HG02678 (cell line): Measurements from ENCODE around the gene EPB41L4B.
"Not testable (repeated sequence)": the region's sequence is repeated elsewhere in the genome, so short reads cannot be mapped to it uniquely, and the experiment has no call there.

Experiments
- ATAC-seq: cut with Tn5 transposase; IDR thresholded peaks from one replicate; pipeline ENCODE4 v1.9.1; 2021; ENCODE audit warnings: mild to moderate bottlenecking, moderate library complexity; ENCODE audit not compliant: unreplicated experiment

Gene EPB41L4B

DNA sequence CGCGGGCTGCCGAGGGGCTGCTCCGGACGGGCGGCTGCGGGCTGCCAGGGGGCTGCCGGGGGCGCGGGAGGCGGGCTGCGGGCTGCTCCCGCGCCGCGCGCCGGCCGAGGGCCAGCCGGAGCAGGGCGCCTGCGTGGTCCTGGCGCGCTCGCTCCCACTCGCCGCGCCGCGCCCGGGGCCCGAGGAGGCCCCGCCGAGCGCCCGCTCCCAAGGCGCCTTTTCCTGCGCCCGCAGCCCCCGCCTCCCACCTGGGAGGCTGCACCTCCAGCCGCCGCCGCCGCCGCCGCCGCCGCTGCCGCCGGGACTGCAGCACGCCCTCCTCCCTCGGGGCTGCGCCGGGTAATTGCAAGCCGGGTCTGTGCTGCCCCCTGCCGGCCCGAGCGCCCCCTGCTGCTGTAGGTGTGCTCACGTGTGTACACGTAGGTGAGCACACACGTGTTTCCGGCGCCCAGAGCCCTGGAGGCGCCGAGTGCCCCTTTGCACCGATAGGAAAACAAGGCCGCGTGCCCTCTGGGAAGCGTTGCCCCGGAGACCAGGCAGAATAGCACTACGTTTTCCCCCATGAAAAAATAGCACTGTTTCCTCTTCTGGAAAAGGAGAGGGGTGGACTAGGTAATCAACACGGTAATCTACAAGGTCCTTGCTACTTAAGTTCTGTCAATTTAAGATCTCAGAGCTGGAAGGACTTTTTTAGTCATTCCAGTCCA lies at the start of gene EPB41L4B:
TSS of gene EPB41L4B (minus strand) at position 318 of the 707 bp plus-strand sequence. CDS start 613 bp downstream, outside the sequence.
- ATAC-seq, result peak; percentile 97

DNA sequence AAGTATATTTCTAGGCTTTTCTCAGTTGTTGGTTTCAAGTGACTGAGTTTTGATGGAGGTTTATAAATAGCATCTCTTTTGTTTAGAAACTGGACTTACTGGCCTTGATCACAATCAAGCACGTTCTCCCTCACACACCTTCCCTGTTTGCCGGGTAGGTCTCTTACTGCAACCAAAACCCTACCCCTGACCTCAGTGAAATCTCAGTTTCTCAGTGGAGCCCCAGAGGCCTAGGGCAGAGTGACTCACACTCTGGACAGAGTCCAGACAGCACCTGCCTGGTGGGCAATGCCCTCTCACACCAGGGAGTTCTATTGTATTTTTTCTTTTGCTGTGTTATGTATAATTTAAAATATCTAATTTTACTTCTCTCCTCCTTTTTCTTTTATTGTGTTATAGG lies 48.4 kb upstream of the EPB41L4B start:
- peak; percentile 68 for ATAC-seq

DNA sequence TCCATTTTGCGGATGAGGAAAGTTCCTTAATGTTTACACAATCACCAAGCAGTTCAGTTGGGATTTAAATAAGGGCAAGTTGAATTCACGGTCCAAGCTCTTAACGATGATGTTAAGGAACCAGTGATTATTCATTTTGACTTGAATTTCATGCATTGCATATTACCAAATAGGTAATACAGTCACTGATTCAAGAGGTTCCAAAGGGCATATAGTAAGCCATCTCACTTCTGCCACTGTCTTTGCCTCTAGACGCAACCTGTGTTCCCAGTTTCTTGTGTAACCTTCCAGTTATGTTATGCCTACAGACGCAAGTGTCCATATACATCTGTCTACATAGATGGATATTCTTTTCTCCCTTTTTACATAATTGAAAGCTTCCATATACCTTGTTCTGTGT lies 39.9 kb upstream of the EPB41L4B start:
- no peak for ATAC-seq

DNA sequence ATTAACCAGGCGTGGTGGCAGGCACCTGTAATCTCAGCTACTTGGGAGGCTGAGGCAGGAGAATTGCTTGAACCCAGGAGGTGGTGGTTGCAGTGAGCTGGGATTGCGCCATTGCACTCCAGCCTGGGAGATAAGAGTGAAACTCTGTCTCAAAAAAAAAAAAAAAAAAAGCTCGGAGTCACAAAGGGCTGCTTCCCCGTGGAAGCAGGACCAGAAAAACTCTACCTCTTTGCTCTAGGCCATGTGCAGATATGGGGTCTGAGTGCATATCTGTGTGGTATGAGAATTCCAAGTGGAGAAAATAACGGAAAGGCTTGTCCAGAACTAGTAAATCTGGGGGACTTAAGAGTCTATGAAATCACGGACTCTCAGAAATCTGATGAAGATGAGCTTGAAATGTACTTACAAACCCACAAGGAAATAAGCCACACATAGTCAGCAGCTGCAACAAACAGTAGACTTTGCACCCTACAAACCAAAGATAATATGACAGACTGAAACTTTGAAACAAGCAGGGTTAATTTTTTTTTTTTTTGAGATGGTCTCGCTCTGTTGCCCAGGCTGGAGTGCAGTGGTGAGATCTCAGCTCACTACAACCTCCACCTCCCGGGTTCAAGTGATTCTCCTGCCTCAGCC lies 38.2 kb upstream of the EPB41L4B start:
- not testable (repeated sequence) for ATAC-seq

DNA sequence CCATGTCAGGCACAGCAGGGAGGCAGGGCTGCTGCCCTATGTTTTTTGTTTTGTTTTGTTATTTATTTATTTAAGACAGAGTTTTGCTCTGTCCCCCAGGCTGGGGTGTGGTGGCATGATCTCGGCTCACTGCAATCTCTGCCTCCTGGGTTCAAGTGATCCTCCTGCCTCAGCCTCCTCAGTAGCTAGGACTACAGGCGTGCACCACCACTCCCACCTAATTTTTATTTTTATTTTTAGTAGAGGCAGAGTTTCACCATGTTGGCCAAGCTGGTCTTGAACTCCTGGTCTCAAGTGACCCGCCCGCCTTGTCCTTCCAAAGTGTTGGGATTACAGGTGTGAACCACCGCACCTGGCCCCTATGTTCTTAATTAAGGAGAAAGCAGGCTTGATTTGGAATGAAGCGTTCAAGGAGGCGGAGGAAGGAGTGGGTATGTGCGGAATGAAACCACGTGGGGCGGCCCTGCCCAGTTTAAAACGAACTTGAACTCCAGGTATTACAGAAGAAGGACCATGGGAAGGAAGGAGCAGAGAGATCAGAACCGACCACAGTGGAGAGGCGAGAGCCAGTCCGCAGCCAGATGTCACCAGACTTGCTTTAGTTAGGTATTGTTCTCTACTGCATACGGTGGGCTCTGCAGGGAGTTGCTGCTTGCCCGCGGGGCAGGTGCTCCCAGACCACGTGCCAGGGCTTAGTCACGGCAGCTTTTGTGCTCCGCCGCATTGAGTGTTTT lies 34.9 kb upstream of the EPB41L4B start:
- no peak for ATAC-seq

DNA sequence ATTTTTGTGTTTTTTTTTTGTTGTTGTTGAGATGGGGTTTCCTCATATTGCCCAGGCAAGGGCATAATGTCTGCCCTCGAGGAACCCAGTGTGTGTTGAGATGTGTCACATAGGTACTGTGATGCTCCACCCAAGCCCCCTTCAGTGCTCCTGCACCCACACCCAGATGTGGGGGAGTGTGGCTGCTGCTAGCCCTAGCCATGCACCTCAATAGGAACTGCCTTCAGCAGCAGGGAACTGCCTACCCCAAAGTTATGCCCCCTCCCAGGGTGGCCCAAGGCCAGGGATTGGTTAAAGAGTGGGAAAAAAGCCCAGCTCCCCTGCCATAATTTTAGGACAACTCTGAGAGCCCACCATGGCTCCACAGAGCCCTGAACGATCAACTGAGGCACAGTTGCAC lies 33.3 kb upstream of the EPB41L4B start:
- no peak for ATAC-seq

DNA sequence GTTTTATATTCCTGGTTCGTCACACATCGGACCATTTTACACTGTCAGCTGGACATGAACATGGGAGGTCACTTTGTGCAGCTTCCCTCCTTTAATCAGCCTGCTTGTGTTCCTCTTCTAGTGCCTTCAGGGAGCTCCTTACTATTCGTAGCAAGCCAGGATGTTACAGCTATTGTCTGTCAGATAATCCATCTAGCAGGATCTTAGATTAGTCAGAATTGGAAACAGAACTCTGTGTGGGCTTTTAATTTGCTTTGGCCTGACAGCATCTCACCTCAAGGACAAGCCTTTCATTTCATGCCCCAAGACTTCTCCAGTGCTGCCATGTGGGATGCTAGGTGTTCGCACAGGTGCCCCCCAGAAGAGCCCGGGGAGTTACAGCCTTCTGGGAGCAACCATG lies 30.2 kb upstream of the EPB41L4B start:
- no peak for ATAC-seq

DNA sequence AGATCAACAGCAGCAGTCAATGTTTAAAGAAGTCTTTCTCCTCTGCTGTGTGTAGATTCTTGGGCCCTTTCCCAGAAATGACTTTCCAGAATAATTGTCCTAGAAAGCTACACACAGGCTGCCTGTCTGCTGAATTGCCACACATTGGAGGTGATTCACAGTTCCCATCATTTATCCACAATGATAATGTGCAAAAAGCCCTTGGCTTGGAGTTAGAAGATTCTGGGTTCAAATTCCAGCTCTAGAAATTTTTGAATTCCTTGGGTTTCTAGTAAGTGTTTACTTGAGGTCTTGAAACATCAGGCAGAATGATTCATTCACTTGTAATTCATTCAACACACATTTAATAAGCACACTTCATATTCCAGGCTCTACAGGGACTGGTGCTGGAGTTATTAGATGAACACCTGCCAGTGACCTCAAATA lies 28.6 kb upstream of the EPB41L4B start:
- ATAC-seq, result no peak

DNA sequence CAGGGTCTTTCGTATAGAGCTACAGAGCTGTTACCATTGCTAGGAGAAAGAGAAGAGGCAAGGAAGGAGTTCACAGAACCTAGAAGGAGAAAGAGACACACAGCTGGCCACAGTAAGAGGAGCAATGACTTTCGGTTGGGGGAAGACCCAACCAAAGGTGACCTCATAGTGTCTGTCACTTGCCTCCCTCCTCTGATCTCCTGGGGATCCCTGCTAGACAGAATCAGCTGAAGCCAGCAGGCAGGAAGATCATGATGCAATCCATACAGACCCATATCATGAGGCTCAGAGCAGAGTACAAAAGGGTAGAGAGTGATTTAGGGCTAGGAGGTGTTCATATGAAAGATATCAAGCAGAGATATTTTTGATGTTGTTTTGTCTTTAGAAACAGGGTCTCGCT lies 26.0 kb upstream of the EPB41L4B start:
- ATAC-seq, result no peak

DNA sequence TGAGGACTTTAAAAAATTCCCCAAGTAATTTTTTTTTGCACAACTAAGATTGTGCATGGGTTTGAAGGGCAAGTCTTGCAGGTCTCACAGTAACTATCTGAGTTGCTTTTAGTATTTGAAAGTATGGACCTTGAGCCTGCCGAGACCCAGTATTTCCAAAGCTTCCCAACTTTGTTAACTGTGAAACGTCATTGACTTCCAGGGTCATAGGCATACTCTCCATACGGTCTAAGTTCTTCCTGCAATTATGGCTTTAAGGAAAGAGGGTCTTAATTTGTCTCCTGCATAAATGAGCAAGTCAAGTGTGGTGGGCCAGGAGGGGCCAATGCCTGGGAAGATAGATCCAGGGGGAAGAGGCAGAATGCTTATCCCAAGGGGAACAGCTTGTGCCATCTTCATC lies 24.0 kb upstream of the EPB41L4B start:
- ATAC-seq, result no peak

DNA sequence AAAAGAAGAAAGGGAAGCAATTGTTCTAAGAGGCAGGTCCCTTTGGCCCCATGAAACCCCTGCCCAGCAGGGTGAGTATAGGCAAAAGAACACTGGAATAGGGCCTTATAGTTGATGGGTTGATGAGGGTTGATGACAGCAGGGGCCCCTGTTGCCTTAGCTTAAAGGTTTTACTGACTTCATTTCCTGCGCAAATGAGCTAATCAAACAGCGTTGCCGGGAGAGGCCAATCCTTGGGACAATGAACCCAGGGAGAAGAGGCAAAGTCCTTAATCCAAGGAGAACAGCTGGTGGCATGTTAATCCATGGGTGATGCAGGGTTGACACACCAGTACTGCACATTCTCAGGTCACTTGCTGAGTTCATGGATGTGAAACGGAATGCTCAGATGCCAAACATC lies 22.0 kb upstream of the EPB41L4B start:
- ATAC-seq, result no peak

DNA sequence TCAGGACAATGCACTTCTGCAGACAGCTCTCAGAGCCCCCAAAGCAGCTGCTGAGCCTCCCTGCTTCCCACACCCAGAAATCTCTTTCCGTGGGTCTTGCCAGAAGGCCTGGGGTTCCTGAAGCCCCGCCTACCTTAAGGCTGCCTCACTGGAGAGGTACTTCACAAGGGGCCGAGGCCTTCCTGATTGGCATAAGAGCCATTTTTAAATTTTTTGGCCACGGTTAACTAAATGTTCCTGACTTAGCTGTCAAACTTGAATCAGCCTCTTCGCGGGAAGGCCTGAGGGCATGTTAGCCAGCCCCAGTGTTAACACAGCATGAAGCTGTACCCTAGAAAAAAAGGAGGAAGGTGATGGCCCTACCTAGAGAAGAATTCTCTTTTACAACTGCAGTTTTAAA lies 20.7 kb upstream of the EPB41L4B start:
- no peak for ATAC-seq

DNA sequence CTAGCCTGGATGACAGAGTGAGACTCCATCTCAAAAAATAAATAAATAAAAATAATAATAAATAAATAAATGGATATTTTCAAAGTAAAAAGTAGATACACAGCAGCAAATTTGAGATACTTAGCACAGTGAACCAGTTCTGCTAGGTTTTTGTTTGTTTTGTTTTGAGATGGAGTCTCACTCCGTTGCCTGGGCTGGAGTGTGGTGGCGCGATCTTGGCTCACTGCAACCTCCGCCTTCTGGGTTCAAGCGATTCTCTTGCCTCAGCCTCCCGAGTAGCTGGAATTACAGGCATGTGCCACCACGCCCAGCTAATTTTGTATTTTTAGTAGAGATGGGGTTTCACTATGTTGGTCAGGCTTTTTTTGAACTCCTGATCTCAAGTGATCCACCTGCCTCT lies 20.1 kb upstream of the EPB41L4B start:
- not testable (repeated sequence) for ATAC-seq

DNA sequence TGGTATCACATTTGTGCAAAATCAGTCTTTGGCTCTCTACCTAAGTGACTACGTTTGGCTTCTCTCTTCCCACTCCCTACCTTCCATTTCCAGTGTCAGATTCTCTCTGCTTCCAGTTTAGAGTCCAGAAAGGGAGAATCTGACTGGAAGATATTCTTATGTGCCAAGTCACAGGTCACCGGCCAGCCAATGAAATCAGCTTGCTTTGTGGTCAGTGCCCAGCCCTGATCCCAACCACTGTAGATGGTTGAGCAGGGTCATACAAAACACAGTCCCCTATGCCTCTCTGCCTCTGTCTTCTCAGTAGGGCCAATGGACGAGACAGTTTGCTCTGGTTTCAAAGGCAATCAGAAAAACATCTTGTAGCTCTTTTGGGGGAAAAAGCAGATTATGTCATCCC lies 15.6 kb upstream of the EPB41L4B start:
- ATAC-seq, result no peak

DNA sequence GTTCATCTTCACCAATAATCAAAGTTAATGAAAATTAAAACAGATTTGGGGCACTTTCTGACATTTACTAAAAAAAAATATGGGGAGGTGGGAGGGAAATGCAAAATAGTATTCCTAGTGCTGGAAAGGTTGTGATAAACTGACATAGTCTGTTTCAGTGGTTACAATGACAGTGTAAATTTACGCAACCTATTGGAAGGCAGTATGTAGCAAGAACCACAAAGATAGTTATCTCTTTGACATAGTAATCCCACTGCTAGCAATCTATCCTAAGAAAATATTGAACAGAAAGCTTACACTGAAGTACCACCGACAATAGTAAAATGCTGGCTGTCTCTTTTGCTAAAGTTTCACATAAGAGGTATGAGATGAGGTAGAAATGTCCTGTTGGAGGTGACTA lies 15.1 kb upstream of the EPB41L4B start:
- no peak for ATAC-seq

DNA sequence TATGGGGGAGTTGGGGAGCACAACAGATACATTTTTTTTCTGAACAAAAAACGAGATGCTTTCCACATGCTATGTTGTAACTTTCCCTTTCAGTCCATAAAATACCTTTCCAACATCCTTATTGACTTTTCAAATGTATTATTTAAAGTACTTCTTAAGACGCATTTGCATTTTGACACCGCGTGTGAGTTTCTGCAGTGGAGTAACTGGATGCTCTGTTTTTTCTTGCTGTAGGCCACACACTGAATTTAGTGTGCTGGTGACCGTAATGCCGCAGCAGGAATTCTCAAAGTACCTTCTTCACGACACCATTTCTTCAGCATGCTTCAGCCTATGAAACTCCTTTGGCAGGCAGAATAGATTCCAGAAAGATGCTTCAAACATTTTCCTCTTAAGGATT lies 14.3 kb upstream of the EPB41L4B start:
- ATAC-seq, result no peak

DNA sequence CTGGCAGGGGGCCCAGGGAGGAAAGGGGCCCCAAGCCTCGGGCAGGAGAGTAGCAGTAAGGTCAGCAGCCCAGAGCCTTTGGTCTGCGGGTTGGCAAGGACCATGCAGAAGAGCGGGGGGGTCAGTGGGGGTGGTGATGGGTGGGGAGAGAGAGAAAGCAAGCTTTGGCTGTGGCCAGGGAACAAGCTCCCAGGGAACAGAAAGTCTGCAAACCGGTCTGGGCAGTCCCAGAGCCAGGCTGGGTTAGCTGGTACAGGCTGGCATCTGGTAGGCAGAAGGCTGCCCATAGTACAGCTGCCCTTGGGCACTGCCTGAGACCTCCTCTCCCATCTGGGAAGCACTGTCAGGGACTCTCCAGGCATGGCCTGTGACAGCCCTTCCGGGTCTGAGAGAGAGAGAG lies 10.5 kb upstream of the EPB41L4B start:
- ATAC-seq, result no peak

DNA sequence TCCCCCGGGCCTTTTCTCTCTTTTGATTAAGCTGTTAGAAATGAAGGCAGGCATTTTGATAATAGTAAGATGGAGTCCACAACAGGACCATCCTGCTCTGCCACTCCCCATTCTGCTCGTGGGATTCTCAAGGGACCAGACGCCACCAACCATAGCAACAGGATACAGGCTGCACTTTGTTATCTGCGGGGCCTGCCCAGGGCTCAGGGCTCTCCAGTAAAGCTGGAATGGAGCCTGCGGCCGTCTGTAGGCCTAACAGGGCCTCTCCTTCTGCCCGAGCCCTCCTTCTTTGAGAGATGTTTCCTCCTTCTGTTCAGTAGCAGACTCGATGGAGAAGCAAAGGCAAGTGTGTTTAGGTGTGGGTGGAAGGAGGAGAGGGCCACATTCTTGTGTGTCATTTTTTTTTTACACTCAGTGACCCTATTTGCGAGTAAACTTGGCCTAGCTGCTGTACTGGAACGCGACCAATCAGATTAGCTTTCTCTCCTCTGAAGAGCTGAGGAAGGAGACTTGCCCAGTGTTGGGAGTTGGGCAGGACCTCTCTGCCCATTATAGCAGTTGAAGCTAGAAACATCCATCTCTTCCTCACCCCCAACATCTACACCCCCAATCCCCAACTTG lies 8.9 kb upstream of the EPB41L4B start:
- ATAC-seq, result no peak

DNA sequence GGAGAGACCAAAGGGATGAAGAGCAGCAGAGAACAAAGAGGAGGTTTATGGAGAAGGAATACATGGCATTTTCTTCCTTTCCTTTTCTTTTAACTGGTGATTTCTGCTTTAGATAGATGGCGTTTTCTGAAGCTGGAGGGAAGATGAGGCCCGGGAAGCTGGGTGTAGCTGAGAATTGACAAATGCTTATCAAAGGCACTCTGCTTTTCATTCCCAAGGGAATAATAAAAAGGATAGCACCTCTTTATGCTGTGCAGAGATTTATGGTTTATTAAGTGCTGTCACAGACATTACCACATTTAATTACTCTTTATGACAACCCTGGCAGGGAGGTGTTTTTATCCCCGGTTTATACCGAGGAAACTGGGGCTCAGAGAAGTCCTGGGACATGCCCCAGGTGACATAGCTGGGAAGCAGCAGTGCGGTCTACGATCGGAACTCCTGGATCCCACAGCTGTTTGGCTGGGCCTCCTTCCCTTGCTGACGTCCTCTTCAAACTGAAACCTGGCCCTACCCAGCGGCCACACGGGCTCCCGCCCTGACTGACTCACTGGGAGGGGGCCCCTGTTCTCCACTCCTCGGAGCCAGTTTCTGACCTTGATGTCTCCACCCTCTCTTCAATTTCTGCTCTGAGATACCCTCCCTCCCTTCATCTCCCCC lies 8.2 kb upstream of the EPB41L4B start:
- no peak for ATAC-seq

DNA sequence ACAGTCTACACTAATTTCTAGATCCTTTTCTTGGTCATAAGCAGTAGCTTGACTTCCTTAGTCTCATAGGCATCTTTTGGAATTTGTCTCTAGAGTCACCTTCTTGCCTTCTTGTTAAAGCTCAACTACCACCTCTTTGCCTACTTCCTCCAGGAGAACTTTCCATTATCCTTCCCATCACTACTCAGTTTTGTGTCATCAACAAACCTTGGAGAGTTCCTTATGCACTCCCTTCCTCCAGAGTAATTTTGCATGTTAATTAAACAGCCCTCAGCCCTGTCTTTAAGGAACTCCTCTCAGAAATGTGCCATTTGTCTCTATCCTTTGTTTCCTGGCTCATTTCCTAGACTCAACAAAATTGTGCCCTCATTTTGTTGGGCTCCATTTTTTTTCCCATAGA lies 4.2 kb upstream of the EPB41L4B start:
- no peak for ATAC-seq

DNA sequence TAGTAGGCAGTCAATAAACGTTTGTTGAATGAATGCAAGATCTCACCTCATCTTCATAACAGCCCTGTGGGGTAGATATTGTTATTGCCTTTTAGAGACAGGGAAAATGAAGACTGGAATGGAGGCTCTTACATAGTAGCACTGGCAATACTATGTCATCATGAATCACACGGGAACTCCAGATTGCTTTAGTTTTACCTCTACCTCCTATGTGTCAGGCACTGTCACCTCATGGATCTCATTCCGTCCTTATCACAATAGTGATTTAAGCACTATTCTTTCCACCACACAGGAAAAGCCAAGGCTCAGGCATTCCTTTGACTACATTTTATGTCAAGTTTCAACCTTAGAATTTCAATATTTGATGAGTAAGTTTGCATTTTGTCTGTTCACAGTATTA lies 2.9 kb upstream of the EPB41L4B start:
- ATAC-seq, result no peak
